NCI-H2196 treated with DMSO at 0.1 percent for 48 hours (cell line): ENCODE data around the gene IL17RA.
"Not testable (repeated sequence)": the region's sequence is repeated elsewhere in the genome, so short reads cannot be mapped to it uniquely, and the experiment has no call there.

Experiments
- DNase-seq: peaks from one replicate; lab custom pipeline; 2025; ENCODE audit not compliant: unreplicated experiment; lab: John Stamatoyannopoulos, UW

IL17RA gene, protein sequence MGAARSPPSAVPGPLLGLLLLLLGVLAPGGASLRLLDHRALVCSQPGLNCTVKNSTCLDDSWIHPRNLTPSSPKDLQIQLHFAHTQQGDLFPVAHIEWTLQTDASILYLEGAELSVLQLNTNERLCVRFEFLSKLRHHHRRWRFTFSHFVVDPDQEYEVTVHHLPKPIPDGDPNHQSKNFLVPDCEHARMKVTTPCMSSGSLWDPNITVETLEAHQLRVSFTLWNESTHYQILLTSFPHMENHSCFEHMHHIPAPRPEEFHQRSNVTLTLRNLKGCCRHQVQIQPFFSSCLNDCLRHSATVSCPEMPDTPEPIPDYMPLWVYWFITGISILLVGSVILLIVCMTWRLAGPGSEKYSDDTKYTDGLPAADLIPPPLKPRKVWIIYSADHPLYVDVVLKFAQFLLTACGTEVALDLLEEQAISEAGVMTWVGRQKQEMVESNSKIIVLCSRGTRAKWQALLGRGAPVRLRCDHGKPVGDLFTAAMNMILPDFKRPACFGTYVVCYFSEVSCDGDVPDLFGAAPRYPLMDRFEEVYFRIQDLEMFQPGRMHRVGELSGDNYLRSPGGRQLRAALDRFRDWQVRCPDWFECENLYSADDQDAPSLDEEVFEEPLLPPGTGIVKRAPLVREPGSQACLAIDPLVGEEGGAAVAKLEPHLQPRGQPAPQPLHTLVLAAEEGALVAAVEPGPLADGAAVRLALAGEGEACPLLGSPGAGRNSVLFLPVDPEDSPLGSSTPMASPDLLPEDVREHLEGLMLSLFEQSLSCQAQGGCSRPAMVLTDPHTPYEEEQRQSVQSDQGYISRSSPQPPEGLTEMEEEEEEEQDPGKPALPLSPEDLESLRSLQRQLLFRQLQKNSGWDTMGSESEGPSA

DNA sequence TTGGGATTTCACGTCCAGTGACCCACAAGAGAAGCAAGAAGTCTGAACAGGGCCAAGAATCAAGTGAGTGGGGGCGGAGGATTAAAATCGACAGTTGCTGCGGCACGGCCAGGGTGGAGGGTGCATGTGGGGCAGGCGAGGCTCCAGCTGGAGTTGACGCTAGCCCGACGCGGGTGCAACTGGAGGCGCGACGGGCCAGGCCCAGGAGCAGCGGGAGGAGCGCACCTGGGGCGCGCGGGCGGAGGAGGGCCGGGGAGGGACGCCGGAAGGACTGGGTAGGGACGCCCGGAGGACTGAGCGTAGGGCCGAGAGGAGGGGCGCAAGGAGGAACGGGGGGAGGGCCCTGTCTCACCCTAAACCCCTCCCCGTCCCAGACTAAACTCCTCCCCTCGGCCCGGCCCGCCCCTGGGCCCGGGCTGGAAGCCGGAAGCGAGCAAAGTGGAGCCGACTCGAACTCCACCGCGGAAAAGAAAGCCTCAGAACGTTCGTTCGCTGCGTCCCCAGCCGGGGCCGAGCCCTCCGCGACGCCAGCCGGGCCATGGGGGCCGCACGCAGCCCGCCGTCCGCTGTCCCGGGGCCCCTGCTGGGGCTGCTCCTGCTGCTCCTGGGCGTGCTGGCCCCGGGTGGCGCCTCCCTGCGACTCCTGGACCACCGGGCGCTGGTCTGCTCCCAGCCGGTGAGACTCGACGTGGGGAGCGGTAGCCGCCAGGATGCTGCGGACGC is at the start of gene IL17RA:
IL17RA (plus strand) TSS at position 447 of the 723 bp plus-strand sequence; CDS start at position 539, 92 bp downstream.
- DNase-seq = peak; percentile 95

DNA sequence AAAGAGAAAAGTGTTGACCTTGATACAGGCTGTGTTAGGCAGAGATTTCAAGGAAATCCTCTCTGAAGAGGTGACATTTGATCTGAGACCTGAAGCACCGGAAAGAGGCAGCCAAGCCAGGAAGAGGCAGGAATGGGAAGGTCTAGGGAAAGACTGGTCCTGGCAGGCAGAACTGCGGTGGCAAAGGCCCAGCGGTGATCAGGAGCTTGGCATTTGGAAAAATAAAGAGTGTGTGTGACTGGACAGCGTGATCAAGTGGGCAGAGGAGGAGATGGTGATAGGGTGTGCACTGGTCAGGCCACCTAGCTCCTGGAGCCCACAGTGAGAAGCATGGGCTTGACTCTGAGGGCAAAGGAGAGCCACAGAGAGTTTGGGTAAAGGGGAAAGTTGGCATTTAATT is 49.6 kb upstream of the IL17RA start:
- DNase-seq = peak; percentile 70

DNA sequence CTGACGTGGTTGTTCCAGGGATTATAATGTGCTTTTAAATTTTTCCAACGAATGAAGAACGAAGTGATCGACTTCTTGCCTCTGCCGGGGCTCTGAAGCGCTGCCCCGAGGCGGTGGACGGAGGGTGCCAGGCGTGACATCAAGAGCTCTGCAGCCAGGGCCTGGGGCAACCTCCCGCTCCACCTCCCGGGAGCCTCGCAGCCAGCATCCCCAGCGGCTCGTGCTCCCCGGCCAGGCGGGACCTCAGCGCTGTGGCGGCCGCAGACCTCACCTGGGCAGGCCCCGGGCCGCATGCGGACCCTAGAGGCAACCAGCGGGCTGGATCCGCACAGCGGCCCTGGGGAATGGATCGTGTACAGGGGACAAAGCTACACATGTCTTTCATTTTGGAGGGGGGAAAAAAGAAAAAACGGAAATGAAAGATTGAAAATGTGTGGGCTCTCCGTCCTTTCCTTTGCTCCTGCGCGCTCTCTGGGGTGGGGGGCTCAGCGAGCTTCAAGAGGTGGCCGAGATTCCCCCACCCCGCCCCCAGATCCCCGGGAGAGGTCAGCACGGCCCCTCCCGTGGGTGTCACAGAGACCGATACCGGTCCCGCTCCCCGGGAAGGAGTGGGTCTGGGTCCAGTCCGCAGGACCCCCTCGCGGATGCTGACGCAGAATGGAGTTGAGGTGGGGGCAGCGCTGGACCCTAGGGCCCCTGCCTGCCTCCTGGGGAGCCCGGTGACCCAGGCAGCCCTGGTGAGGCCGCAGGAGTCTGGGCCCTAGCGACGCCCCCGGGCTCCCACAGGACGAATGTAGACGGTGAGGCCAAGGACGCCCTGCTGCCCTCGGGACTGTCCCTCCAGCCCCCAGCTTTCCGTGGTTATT is 48.6 kb upstream of the IL17RA start:
- DNase-seq = not testable (repeated sequence)

DNA sequence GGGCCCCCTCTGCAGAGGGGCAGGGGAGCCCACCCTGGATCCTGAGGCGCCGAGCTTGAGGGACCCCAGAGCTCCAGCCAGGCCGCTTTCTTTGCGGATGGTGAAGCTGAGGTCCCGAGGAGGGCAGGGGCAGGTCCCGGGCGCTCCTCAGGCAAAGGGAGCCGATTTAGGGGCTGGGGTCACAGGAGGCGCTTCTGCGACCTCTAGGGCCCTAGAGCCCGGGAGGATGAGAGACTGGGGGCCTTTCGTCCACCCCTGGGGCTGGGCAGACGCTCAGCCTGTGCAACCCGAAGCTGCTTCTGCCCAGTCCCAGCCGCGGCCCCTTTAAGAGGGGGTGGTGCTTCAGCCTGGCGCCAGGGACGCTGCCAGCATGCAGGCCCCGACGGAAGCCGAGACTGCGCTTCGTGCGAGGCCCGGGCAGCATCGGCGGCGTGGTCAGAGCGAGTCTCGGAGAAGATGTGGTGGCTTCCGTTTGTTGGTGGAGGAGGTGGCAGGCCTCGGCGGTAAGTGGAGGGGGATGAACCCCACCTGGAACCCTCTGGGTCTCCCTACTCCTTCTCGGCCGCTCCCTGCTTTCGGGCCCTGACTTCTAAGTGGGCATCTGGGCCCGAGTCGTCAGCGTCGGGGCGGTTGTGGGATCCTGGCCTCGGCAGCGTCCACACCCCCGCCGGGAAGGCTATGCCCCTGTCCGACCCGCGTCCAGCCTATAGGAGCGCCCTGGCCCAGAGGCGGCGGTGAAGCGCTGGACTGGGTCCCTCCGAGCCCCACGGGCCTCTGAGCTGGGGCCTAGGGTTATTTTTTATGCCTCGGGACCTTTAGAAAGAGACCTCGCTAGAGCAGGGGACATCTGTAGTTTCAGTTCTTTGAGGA is 47.7 kb upstream of the IL17RA start:
- DNase-seq = not testable (repeated sequence)

DNA sequence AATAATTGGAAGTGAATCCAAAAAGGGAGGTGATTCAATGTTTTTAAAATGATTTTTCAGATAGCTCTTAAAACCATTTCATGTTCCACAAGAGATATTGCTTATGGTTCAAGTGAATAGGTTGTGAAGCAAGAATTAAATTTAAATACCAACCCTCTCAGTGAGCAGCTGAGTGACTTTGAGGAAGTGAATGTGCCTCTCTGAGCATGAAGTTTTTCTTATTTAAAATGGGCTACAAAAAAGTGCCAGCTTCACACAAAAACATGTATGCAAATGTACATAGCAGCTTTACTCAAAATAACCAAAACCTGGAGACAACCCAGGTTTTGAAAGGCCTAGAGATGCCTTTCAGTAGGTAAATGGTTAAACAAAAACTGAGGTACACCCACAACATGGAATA is 41.3 kb upstream of the IL17RA start:
- no peak for DNase-seq

DNA sequence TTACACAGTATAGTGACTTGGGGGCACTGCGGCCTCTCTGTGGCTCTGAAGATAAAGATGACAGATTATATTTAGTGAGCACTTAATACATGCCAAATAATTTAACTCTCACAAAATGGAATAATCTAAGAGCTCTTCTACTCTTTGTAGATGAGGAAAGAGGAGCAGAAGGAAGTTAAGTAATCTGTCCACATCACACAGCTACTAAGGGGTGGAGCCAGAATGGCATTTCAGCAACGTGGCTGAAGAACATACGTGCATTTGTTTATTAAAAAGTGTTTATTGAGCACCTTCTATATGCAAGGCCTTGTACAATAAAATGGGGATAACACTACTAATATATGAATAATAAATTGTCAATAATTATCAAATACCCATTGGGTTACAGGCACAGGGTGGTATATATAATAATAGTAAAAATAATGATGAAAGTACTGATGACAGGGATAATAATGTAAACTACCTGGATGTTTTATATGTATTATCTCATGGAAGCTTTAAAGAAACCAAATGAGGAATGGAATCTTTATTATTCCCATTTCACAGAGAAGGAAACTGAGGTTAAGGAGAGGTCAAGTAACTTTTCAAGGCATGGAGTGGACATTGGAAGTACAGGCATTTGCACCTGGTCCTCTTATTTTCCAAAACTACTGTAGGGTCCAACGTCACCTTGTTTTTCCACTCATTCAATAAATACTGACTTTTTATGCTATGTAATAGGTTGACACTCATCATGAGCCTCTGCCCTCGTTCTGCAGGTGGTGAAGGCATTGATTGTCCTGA is 38.0 kb upstream of the IL17RA start:
- DNase-seq = no peak

DNA sequence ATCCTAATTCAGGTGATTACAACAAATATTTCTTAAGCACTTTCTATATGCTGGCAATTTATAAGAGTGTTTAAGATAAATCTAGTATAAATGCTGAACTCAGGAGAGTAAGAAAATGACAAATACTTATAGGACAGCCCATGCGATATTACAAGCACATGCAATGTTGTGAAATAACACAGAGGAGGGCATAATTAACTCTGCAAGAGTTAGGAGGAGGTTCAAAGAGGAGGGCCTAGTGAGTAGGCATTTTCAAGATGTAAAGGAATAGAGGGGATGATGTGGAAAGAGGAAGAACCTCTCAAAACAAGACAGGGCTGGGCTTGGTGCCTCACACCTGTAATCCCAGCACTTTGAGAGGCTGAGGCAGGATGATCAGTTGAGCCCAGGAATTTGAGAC is 37.1 kb upstream of the IL17RA start:
- no peak for DNase-seq

DNA sequence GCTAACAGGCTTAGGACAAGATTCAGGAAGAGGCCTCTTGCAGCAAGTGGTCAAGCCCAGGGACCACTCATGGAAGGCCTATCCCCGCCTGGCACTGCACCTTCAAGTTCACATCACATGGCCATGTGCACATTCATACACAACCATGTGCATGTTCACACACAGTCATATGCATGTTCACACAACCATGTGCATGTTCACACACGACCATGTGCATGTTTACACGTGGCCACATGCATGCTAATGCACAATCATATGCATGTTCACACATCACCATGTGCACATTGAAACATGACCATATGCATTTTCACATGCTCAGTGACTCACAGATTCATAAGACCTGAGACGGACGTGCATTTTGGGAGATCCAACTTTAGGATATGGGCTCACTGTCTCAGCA is 28.7 kb upstream of the IL17RA start:
- no peak for DNase-seq

DNA sequence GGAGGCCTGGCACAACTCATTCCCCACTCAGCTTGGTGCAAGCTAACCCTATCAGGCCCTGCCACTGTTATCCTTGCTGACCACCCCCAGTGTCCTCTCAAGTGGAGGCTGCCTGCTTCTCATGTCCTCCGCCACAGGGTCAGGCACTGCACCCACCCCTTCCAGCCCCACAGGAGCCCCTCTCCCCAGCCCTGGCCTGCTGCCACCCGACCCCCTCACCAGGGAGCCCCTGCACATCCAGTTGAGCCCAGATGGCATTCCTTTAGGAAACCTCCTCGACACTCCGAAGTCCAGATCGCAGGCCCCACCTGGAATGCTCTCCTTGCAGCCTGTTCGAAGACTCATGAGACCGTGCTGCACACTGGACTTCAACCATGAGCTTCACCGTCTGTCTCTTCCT is 28.0 kb upstream of the IL17RA start:
- no peak for DNase-seq

DNA sequence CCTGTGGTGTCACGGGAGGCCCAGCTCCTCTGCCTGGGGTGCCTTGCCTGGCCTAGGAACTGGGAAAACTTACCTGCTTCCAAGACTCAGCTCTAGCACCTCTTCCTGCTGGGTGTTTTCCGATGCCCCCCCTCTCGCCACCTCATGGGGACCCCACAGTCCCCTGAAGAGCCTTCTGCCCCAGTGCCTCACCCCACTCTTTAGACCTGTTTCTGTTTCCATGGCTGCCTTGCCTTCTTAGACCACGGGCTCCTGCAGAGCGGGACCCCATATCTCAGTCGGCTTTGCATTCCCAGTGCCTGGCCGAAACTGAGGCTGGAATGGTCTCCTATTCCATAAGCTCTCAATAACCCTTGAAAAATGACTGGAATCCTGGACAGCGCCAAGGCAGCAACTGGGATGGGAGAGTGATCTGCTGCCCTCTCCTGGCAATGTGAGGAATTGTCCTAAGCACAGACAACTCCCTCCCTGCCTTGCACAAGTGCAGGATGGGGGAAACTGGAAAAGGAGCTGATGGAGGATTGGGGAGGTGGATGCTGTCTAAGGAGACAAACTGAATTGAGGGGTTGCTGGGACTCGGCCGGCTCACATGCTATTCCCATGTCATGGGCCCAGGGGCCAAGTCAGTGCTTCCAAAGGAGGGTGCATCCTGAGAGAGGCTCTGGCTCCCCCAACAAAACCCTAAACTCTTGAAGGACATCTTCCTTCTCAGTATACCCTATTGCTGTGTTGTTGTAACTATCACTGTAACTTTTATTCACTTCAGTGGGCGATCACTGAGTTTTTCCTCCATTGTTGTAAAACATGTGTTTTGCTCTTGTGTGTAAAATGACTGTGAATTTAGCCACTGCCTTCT is 26.6 kb upstream of the IL17RA start:
- DNase-seq = peak; percentile 38

DNA sequence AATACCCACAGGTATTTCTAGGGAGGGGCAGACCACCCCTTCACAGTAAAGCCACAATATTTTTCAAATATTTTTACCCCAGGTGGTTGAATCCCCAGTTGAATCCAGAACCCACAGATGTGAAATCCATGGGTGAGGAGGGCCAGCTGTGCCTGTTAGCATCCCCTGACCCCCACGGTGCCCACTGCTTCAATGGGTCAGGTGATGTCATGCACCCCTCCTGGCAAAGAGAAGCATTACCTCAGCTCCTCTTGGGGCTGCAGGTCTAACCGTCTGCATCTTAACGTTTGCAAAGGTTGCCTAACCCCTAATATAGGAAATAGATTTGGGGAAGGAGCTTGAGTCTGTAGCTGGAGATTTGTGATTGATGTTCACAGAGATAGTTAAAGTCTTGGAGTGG is 24.7 kb upstream of the IL17RA start:
- no peak for DNase-seq

DNA sequence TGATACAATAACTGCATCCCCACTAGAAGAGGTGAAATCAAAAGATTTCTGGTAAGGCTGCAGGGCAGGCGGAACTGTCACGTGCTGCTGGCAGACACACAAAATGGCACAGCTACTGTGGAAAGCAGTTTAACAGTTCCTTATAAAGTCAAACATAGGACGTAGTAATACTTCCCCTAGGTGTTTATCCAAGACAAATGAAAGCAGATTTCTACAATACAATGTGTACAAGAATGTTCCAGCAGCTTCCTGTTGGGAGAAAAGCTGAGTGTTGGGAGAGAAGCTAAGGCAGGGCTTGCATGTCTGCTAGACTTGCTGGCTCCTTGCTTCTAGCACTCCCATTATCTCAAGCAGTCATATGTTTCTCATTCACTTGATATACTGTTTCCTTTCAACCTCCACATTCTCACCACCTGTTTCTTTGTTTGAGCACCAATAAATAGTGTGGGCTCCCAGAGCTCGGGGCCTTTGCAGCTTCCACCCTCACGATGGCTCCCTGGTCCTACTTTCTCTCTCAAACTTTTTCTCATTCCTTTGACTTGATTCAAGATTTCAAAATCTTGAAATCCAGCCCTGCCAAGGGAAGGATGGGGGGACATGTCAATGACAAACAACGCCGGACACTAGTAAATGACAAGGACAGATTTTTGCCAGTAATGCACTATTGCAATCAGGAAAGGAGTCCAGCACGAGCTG is 21.2 kb upstream of the IL17RA start:
- DNase-seq = no peak

DNA sequence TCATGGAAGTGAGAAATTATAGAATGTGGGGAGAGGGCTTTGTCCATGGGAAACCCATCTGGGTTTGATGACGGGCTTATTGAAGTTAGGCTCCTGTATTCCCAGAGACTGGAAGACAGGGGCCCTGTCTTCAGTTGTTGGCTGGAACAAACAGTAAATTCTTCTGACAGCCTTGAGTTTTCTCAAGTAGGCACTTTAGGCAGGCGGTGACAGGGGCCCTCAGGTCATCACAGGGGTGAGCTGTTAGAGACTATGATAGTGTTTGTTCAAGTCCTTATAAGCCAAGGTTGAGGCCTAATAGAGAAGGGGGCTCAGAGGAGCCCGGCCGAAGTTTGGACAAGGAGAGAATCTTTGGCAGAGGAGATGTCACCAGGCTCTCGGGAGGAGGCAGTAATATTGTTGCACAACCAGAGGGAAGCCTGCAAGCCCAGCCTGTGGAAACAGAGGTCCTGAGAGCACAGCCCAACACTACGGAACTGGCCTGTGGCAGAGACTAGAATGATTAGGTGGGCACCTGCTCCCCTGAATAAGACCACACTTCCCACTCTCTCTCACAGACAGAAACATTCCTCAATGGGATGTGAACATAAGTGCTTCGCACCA is 20.2 kb upstream of the IL17RA start:
- no peak for DNase-seq

DNA sequence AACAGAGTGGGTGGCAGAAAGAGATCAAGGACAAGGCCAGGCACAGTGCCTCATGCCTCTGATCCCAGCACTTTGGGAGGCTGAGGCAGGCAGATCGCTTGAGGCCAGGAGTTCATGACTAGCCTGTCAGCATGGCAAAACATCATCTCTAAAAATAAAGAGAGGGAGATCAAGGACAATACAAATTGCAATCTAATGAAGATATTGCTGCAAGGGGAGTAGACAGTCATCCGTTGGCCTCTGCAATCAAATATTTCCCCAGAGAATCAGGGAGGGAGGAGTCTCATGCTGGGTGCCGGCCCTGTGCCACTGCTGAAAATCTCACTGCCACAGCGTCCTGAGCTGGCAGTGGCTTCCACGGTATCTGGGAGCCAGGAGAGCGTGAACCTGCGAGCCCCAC is 19.4 kb upstream of the IL17RA start:
- DNase-seq = no peak

DNA sequence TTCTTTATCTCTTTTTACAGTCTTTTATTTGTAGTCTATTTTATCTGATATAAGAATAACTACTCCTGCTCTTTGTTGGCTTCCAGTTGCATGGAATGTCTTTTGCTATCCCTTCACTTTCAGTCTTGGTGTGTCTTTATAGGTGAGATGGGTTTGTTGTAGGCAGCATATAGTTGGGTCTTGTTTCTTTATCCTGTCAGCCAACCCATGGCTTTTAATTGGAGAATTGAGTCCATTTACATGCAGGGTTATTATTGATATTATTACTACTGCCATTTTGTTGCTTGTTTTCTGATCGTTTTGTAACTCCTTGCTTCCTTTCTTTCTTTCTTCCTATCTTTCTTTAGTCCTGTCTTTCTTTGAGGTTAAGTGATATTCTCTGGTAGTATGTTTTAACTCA is 11.9 kb upstream of the IL17RA start:
- no peak for DNase-seq

DNA sequence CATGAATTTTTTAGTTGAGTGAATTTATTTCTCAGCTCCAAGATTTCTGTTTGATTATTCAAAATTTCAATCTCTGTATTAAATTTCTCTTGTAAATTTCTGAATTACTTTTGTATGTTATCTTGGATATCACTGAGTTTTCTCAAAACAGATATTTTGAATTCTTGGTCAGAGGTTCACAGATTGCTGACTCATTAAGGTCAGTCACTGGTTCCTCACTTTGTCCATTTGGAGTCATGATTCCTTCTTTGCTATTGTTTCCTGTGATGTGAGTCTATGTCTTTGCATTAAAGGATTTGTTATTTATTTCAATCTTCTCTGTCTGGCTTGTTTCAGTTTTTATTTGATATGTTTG is 10.2 kb upstream of the IL17RA start:
- no peak for DNase-seq

DNA sequence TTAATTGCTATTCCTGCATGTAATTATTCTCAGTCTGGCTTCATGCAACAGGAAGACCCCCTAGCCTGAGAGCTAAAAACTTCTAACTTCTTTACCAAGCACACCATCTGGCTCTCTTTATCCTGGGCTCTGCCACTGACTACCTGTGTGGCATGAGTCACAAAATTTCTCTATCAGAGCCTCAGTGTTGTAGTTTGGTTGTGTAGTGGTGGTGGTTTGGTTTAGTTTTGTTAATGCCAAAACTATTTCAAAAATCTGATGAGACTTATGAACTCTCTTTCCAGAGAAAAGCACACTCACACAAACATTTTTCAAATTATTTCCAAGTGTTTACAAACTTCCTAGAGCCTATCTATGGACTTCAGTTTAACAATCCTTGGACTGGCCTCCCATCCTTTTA is 7.5 kb upstream of the IL17RA start:
- DNase-seq = no peak
